ENCODE data around the gene TLR5. TPM values are rescaled to one million over a fixed set of nuclear protein-coding genes. Genes with fewer than 3 reads are reported as not detected.

TLR5 gene
- total RNA-seq, 1 donor from 2014 or later: 2.8 TPM

DNA sequence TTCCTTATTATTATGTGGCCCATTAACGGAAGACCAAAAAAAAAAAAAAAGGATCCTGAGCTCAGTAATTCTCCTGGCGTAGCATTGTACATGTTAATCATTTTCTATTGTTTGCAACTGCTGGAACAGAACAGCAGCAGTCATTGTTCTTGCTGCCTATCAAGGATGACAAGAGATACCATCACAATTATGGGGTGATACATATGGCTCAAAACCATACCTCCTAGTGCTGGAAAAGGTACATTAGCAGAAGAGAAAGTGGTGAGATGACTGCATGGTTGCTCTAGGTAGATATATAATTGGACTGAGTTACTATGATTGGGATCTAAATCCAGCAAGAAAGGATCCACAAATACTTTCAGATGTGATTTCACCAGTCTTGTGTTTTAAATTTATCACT is 13.3 kb upstream of the TLR5 start:
- Mint-ChIP-seq H3K27me3 (peaks cover 9% of the 10 kb centered on the region), H3K4me1 (ENCODE audit: unreplicated experiment) (no peaks in the 10 kb centered on the region), H3K27ac (no peak overlapping the region), H3K36me3 (no peaks in the 10 kb centered on the region), H3K4me3 (no peak overlapping the region), H3K9me3 (no peaks in the 10 kb centered on the region)
- no peak for DNase-seq (ENCODE audit: extremely low spot score, unreplicated experiment)
- no peak for TF ChIP-seq CTCF (conservative IDR thresholded peaks at IDR 0.05)

DNA sequence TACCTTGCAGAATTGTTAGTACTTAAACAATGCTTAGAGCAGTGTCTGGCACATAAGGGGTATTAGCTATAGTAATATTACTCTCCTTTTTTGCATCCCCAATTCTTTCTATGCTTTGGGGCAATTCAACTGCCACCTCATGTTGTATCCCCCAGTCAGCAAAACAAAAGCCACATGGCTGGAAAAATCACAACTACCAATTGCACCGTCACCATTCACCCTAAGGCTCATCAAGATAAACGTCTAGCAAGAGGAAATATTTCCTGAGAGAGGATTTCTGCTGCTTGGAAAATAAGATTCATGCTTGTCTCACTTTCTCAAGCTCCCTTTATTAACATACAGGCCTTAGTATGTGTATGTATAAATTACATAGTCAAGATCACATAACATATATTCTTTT is 12.1 kb upstream of the TLR5 start:
- TF ChIP-seq CTCF (conservative IDR thresholded peaks at IDR 0.05): no peak

GRCh38 chr1:223153177-223154119 is 10.4 kb upstream of the TLR5 start:
- H3K4me1 Mint-ChIP-seq (ENCODE audit: unreplicated experiment): no peaks in the 10 kb centered on the region
- no peak for TF ChIP-seq CTCF (conservative IDR thresholded peaks at IDR 0.05)
- no peaks in the 10 kb centered on the region for H3K36me3 Mint-ChIP-seq
- no peak for DNase-seq (ENCODE audit: extremely low spot score, unreplicated experiment)
- no peak overlapping the region for H3K4me3 Mint-ChIP-seq
- H3K27me3 Mint-ChIP-seq: peaks cover 3% of the 10 kb centered on the region
- H3K9me3 Mint-ChIP-seq: no peaks in the 10 kb centered on the region
- no peak overlapping the region for H3K27ac Mint-ChIP-seq

More for the DNA sequence above, 12.1 kb upstream of the TLR5 start:
- no peaks in the 10 kb centered on the region for H3K9me3 Mint-ChIP-seq
- no peaks in the 10 kb centered on the region for H3K36me3 Mint-ChIP-seq
- H3K4me3 Mint-ChIP-seq: no peak overlapping the region
- peak overlapping the region; percentile 54 for H3K27ac Mint-ChIP-seq
- no peak for DNase-seq (ENCODE audit: extremely low spot score, unreplicated experiment)
- no peaks in the 10 kb centered on the region for H3K4me1 Mint-ChIP-seq (ENCODE audit: unreplicated experiment)
- peaks cover 4% of the 10 kb centered on the region for H3K27me3 Mint-ChIP-seq

- H3K36me3 Mint-ChIP-seq: no peaks in the 10 kb centered on the region
- TF ChIP-seq CTCF (conservative IDR thresholded peaks at IDR 0.05): no peak
- no peaks in the 10 kb centered on the region for H3K4me1 Mint-ChIP-seq (ENCODE audit: unreplicated experiment)
- H3K4me3 Mint-ChIP-seq: no peak overlapping the region
- H3K27me3 Mint-ChIP-seq: peaks cover 3% of the 10 kb centered on the region
- peaks cover 5% of the 10 kb centered on the region for H3K9me3 Mint-ChIP-seq
- no peak overlapping the region for H3K27ac Mint-ChIP-seq
- DNase-seq (ENCODE audit: extremely low spot score, unreplicated experiment): no peak
Observed at GRCh38 chr1:223152399-223152798, 9.4 kb upstream of the TLR5 start.

DNA sequence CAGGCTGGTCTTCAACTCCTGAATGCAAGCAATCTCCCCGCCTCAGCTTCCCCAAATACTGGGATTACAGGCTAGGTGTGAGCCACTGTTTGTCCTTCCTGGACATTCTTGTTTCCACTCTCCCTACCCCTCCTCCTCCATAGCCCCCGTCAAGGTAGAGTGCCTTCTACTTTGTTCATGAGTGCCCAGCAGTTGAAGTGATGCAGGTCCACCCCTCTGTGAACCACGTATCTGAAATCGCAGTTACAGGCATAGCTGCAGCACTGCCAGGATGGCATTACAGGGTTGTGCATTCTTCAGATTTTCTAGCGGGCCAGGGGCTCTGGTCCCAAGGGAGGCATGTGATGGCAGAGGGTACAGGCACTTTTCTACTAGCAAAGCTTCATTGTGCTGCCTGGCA is 7.4 kb upstream of the TLR5 start:
- TF ChIP-seq CTCF (conservative IDR thresholded peaks at IDR 0.05): no peak
- no peaks in the 10 kb centered on the region for H3K4me1 Mint-ChIP-seq (ENCODE audit: unreplicated experiment)
- peaks cover 9% of the 10 kb centered on the region for H3K27me3 Mint-ChIP-seq
- no peak overlapping the region for H3K27ac Mint-ChIP-seq
- peaks cover 12% of the 10 kb centered on the region for H3K9me3 Mint-ChIP-seq
- H3K4me3 Mint-ChIP-seq: no peak overlapping the region
- H3K36me3 Mint-ChIP-seq: no peaks in the 10 kb centered on the region
- DNase-seq (ENCODE audit: extremely low spot score, unreplicated experiment): no peak

All from type B pancreatic cell (in vitro differentiated cells).